22Rv1 (cell line): ENCODE measurements around the gene SLFN12L.
"Not testable (repeated sequence)": the region's sequence is repeated elsewhere in the genome, so short reads cannot be mapped to it uniquely, and the experiment has no call there.

ENCODE experiments used
- H3K27ac ChIP-seq: fragments of 450-650 bp; 2 replicates; pipeline ENCODE4 v1.5.1; 2017
- CTCF ChIP-seq: fragments of 450-650 bp; IDR thresholded peaks from 2 replicates; pipeline ENCODE4 v1.5.1; 2017; ENCODE audit warnings: mild to moderate bottlenecking
- ZFX ChIP-seq: fragments of 450-650 bp; IDR thresholded peaks from 2 replicates; pipeline ENCODE4 v1.6.1; 2017; ENCODE audit warnings: antibody characterized with exemption, borderline replicate concordance

Gene SLFN12L

GRCh38 chr17:35534576-35535093 lies 2.8 kb downstream of the SLFN12L start:
- TF ChIP-seq ZFX: no peak
- TF ChIP-seq CTCF: no peak
- H3K27ac ChIP-seq: no peak overlapping the region

DNA sequence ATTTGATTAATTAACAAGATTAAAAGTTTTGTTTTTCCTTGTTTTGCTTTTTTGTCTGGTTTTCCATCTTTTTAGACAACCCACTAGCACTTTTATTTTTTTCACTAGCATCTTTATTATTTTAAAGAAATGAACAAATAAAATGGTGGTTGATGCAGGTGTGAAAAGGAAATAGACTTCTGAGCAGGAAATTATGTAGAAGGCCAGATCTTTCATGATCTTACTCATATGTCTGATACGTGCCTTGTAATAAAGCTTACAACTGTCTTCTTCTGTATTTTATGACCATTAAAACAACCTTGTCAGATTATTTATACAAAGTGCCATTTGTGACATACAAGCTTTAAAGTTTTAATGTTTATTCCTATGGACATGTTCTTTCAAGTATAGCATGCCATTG lies 6.3 kb downstream of the SLFN12L start:
- no peak overlapping the region for H3K27ac ChIP-seq
- TF ChIP-seq CTCF: no peak
- no peak for TF ChIP-seq ZFX

DNA sequence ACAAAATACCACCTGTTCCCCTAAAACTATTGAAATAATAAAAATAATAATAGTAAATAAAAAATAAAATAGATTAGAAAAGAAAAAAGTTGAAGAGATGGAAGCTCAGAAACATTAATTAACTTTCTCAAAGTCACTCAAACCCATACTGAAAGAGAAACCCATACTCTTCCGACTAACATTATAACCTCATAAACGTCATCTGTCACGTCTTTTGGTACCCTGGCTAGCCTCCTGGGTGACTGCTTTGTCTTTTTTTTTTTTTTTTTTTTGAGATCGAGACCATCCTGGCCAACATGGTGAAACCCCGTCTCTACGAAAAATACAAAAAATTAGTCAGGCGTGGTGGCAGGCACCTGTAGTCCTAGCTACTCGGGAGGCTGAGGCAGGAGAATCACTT lies 7.6 kb downstream of the SLFN12L start:
- no peak overlapping the region for H3K27ac ChIP-seq
- TF ChIP-seq ZFX (no peak), CTCF (no peak)

GRCh38 chr17:35529326-35529725 lies 8.2 kb downstream of the SLFN12L start:
- H3K27ac ChIP-seq: not testable (repeated sequence)

GRCh38 chr17:35523296-35523695 lies 14.2 kb downstream of the SLFN12L start:
- no peak for TF ChIP-seq ZFX
- no peak for TF ChIP-seq CTCF
- H3K27ac ChIP-seq: no peak overlapping the region

DNA sequence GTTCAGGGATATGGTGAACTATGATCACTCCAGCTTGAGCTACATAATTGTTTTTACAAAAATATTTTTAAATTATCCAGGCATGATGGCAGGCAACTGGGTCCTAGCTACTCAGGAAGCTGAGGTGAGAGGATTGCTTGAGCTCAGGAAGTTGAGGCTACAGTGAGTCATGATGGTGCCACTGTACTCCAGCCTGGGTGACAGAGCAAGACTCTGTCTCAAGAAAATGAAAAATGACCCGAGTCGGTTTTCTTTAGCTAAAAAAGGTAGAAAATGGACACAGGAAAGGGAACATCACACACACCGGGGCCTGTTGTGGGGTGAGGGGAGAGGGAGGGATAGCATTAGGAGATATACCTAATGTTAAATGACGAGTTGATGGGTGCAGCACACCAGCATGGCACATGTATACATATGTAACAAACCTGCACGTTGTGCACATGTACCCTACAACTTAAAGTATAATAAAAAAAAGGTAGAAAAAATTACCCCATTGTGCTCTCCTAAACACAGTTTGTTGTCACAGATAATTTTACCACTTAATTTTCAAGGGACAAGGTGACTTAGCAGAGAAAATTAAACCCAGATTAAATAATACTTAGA lies 15.7 kb downstream of the SLFN12L start:
- H3K27ac ChIP-seq: not testable (repeated sequence)

- TF ChIP-seq CTCF (no peak), ZFX (no peak)
- H3K27ac ChIP-seq: no peak overlapping the region
These were observed 16.3 kb downstream of the SLFN12L start for GRCh38 chr17:35521150-35521549.

GRCh38 chr17:35519906-35520442 lies 17.5 kb downstream of the SLFN12L start:
- no peak overlapping the region for H3K27ac ChIP-seq
- TF ChIP-seq CTCF: no peak
- no peak for TF ChIP-seq ZFX
